H9 (cell line): ENCODE data around the gene SLC9A9. TPM values are rescaled to one million over a fixed set of nuclear protein-coding genes. Genes with fewer than 3 reads are reported as not detected.

Experiments
- DNase-seq: peaks from one replicate; pipeline ENCODE4 v3.0.0-alpha.2; 2017
- H2AFZ ChIP-seq: one replicate; pipeline ENCODE4 v1.6.1; 2013; ENCODE audit warnings: mild to moderate bottlenecking, low read length, control low read depth, moderate library complexity
- H2AK5ac ChIP-seq: 2 replicates; pipeline ENCODE4 v1.6.1; 2013; ENCODE audit warnings: low read length, control low read depth, mixed read lengths; ENCODE audit not compliant: insufficient read length
- H2BK120ac ChIP-seq: one replicate; pipeline ENCODE4 v1.6.1; 2013; ENCODE audit warnings: low read depth, mild to moderate bottlenecking, low read length, control low read depth, inconsistent platforms; ENCODE audit not compliant: poor library complexity, severe bottlenecking
- H2BK12ac ChIP-seq: 2 replicates; pipeline ENCODE4 v1.6.1; 2013; ENCODE audit warnings: low read length, control low read depth, mixed read lengths, low read depth; ENCODE audit not compliant: insufficient read length
- H2BK15ac ChIP-seq: 2 replicates; pipeline ENCODE4 v1.6.1; 2013; ENCODE audit warnings: low read depth, low read length, control low read depth
- H2BK20ac ChIP-seq: one replicate; pipeline ENCODE4 v1.6.1; 2013; ENCODE audit warnings: low read depth, mild to moderate bottlenecking, low read length, control low read depth, inconsistent platforms; ENCODE audit not compliant: poor library complexity, severe bottlenecking
- H2BK5ac ChIP-seq: 2 replicates; pipeline ENCODE4 v1.6.1; 2013; ENCODE audit warnings: low read length, control low read depth, mixed read lengths; ENCODE audit not compliant: insufficient read length
- H3K14ac ChIP-seq: 2 replicates; pipeline ENCODE4 v1.6.1; 2013; ENCODE audit warnings: low read length, control low read depth; ENCODE audit not compliant: insufficient read depth
- H3K18ac ChIP-seq: 2 replicates; pipeline ENCODE4 v1.6.1; 2013; ENCODE audit warnings: low read depth, mild to moderate bottlenecking, mixed read lengths, low read length, control low read depth; ENCODE audit not compliant: insufficient read length
- H3K23ac ChIP-seq: 2 replicates; pipeline ENCODE4 v1.6.1; 2013; ENCODE audit warnings: low read length, control low read depth, mixed read lengths, low read depth; ENCODE audit not compliant: insufficient read length
- H3K23me2 ChIP-seq: 2 replicates; pipeline ENCODE4 v1.6.1; 2013; ENCODE audit warnings: low read depth, mild to moderate bottlenecking, mixed read lengths, low read length, control low read depth; ENCODE audit not compliant: insufficient read length, poor library complexity, severe bottlenecking
- H3K27ac ChIP-seq: 2 replicates; pipeline ENCODE4 v1.5.1; 2013; ENCODE audit warnings: low read length, control low read depth, mixed read lengths, low read depth; ENCODE audit not compliant: insufficient read length
- H3K27me3 ChIP-seq: 2 replicates; pipeline ENCODE4 v1.6.1; 2013; ENCODE audit warnings: low read length, control low read depth, inconsistent platforms; ENCODE audit not compliant: insufficient read depth
- H3K4ac ChIP-seq: 2 replicates; pipeline ENCODE4 v1.6.1; 2013; ENCODE audit warnings: low read depth, mild to moderate bottlenecking, control low read depth, inconsistent platforms, low read length, moderate library complexity
- H3K4me1 ChIP-seq: 2 replicates; pipeline ENCODE4 v1.6.1; 2013; ENCODE audit warnings: low read length, control low read depth, inconsistent platforms; ENCODE audit not compliant: insufficient read depth
- H3K4me2 ChIP-seq: 2 replicates; pipeline ENCODE4 v1.6.1; 2013; ENCODE audit warnings: low read length, control low read depth, mixed read lengths; ENCODE audit not compliant: insufficient read length, insufficient read depth
- H3K56ac ChIP-seq: 2 replicates; pipeline ENCODE4 v1.6.1; 2013; ENCODE audit warnings: low read depth, mild to moderate bottlenecking, mixed read lengths, low read length, control low read depth; ENCODE audit not compliant: insufficient read length
- H3K79me1 ChIP-seq: 2 replicates; pipeline ENCODE4 v1.6.1; 2013; ENCODE audit warnings: low read depth, mild to moderate bottlenecking, moderate library complexity, low read length, control low read depth, inconsistent platforms; ENCODE audit not compliant: insufficient read depth, poor library complexity, severe bottlenecking
- H3K79me2 ChIP-seq: 2 replicates; pipeline ENCODE4 v1.6.1; 2013; ENCODE audit warnings: low read length, control low read depth, inconsistent platforms; ENCODE audit not compliant: insufficient read depth
- H3K9ac ChIP-seq: 2 replicates; pipeline ENCODE4 v1.6.1; 2013; ENCODE audit warnings: low read length, control low read depth, mixed read lengths; ENCODE audit not compliant: insufficient read length; ENCODE audit errors: extremely low read depth
- H3K9me3 ChIP-seq: one replicate; pipeline ENCODE4 v1.6.1; 2013; ENCODE audit warnings: low read depth, low read length, inconsistent platforms; ENCODE audit not compliant: control insufficient read depth
- H3T11ph ChIP-seq: one replicate; pipeline ENCODE4 v1.6.1; 2013; ENCODE audit warnings: mild to moderate bottlenecking, low read length, control low read depth, inconsistent platforms
- H4K20me1 ChIP-seq: one replicate; pipeline ENCODE4 v1.6.1; 2013; ENCODE audit not compliant: control insufficient read depth, insufficient read length, insufficient read depth
- H4K5ac ChIP-seq: 2 replicates; pipeline ENCODE4 v1.6.1; 2013; ENCODE audit warnings: low read depth, mild to moderate bottlenecking, mixed read lengths, low read length, control low read depth; ENCODE audit not compliant: insufficient read length
- H4K8ac ChIP-seq: replicated peaks from 2 replicates; pipeline ENCODE4 v1.6.1; 2013; ENCODE audit warnings: low read length, control low read depth, mixed read lengths, low read depth; ENCODE audit not compliant: insufficient read length
- H4K91ac ChIP-seq: 2 replicates; pipeline ENCODE4 v1.6.1; 2013; ENCODE audit warnings: low read depth, mild to moderate bottlenecking, moderate library complexity, mixed read lengths, low read length, control low read depth; ENCODE audit not compliant: insufficient read length
- H3K27ac Mint-ChIP-seq, 3 experiments: 2 replicates in 2 of 3; 3 replicates in 1 of 3; pipeline ENCODE4 v1.8.0; 2020 to 2021; ENCODE audit warnings: mixed read lengths in 3 of 3, mild to moderate bottlenecking in 1 of 3, moderate library complexity in 1 of 3
- H3K27me3 Mint-ChIP-seq: 2 replicates; pipeline ENCODE4 v1.8.0; 2021; ENCODE audit warnings: low read depth, mild to moderate bottlenecking, moderate library complexity, mixed read lengths
- H3K36me3 Mint-ChIP-seq, 3 experiments: 2 replicates in 2 of 3; 3 replicates in 1 of 3; pipeline ENCODE4 v1.8.0; 2020 to 2021; ENCODE audit warnings: low read depth in 3 of 3, mixed read lengths in 3 of 3; ENCODE audit not compliant: insufficient read depth in 1 of 3
- H3K4me1 Mint-ChIP-seq, 2 experiments: 2 replicates each; pipeline ENCODE4 v1.8.0; 2020; ENCODE audit warnings: mixed read lengths in 2 of 2
- H3K4me3 Mint-ChIP-seq, 2 experiments: 2 replicates in 1 of 2; 3 replicates in 1 of 2; pipeline ENCODE4 v1.8.0; 2020 to 2021; ENCODE audit warnings: mild to moderate bottlenecking in 2 of 2, mixed read lengths in 2 of 2, moderate library complexity in 1 of 2
- H3K9me3 Mint-ChIP-seq, 2 experiments: 2 replicates in 1 of 2; 3 replicates in 1 of 2; pipeline ENCODE4 v1.8.0; 2020; ENCODE audit warnings: mild to moderate bottlenecking in 2 of 2, mixed read lengths in 2 of 2, moderate library complexity in 1 of 2
- CTCF ChIP-seq: fragments of 200-600 bp; sonication (generic); conservative IDR thresholded peaks from 3 replicates; pipeline ENCODE4 v1.8.0; 2021; ENCODE audit warnings: antibody characterized with exemption, mild to moderate bottlenecking
- WGBS: extraction: QIAGEN DNeasy Blood & Tissue Kit; methylation state at CpG from one replicate; pipeline ENCODE4 v1.1.7; 2013; ENCODE audit warnings: missing lambda C conversion rate, low lambda C conversion rate, mixed read lengths; ENCODE audit not compliant: insufficient read length; ENCODE audit errors: extremely low coverage; 5-methylcytosine and 5-hydroxymethylcytosine counted together
- total RNA-seq: library from RNA; stranded (reverse); gene quantifications from 2 replicates; pipeline ENCODE4 v1.2.1, GENCODE V29; 2021

SLC9A9 gene
- total RNA-seq, 1 experiment from 2014 or later: 0.35 TPM

- Histone ChIP-seq H3K23me2 (no peaks in the 10 kb centered on the region), H2BK20ac (no peak overlapping the region), H3K4ac (no peak overlapping the region), H3K79me1 (no peaks in the 10 kb centered on the region), H3K4me1 (peaks cover 5% of the 10 kb centered on the region; the same call in 1 of the 2 replicates), H3K27ac (no peak overlapping the region), H3K9me3 (no peaks in the 10 kb centered on the region), H3K18ac (no peak overlapping the region), H3K9ac (no peak overlapping the region), H2AK5ac (no peak overlapping the region), H2BK15ac (no peak overlapping the region), H2BK12ac (no peak overlapping the region), H3K27me3 (no peaks in the 10 kb centered on the region), H3K23ac (no peak overlapping the region), H4K5ac (no peak overlapping the region), H3K79me2 (no peaks in the 10 kb centered on the region), H2BK5ac (no peak overlapping the region), H2BK120ac (no peak overlapping the region), H3T11ph (no peak overlapping the region), H4K20me1 (no peaks in the 10 kb centered on the region), H2AFZ (no peak overlapping the region), H4K8ac (no peak overlapping the region), H3K56ac (no peak overlapping the region), H3K14ac (no peak overlapping the region), H4K91ac (no peak overlapping the region), H3K4me2 (no peak overlapping the region)
- Mint-ChIP-seq H3K27me3 (no peaks in the 10 kb centered on the region), H3K4me1 (peaks cover 32% of the 10 kb centered on the region in 2 experiments), H3K36me3 (peaks cover under 1 to 2% (median 1%) of the 10 kb centered on the region in 3 experiments; a peak in 1 of 7 replicates), H3K9me3 (peaks cover 0 to 3% of the 10 kb centered on the region in 2 experiments; a peak in 2 of 5 replicates), H3K4me3 (no peak overlapping the region), H3K27ac (no peak overlapping the region)
- no CpG with 5 or more reads among the region's 2 CpGs for WGBS
- no peak for DNase-seq
- TF ChIP-seq CTCF: no peak
These were observed 56.9 kb downstream of the SLC9A9 start for GRCh38 chr3:143791386-143791785.
